Glutamatergic neuron (in vitro differentiated cells): Measurements from ENCODE around the gene NFIA. TPM values are rescaled to one million over a fixed set of nuclear protein-coding genes. Genes with fewer than 3 reads are reported as not detected.

Source experiments
- DNase-seq: peaks from one replicate; pipeline ENCODE4 v3.0.0; 2022
- H3K27ac Mint-ChIP-seq: one replicate; pipeline ENCODE4 v1.8.0; 2020; ENCODE audit warnings: mild to moderate bottlenecking, mixed read lengths, inconsistent platforms; ENCODE audit not compliant: unreplicated experiment
- H3K27me3 Mint-ChIP-seq: one replicate; pipeline ENCODE4 v1.8.0; 2020; ENCODE audit warnings: mild to moderate bottlenecking, moderate library complexity, mixed read lengths, inconsistent platforms; ENCODE audit not compliant: unreplicated experiment
- H3K36me3 Mint-ChIP-seq: one replicate; pipeline ENCODE4 v1.8.0; 2020; ENCODE audit warnings: mild to moderate bottlenecking, mixed read lengths, inconsistent platforms; ENCODE audit not compliant: unreplicated experiment
- H3K4me1 Mint-ChIP-seq: one replicate; pipeline ENCODE4 v1.8.0; 2020; ENCODE audit warnings: mild to moderate bottlenecking, low read depth, mixed read lengths, inconsistent platforms; ENCODE audit not compliant: unreplicated experiment
- H3K4me3 Mint-ChIP-seq: one replicate; pipeline ENCODE4 v1.8.0; 2020; ENCODE audit warnings: mild to moderate bottlenecking, mixed read lengths, inconsistent platforms; ENCODE audit not compliant: unreplicated experiment
- H3K9me3 Mint-ChIP-seq: one replicate; pipeline ENCODE4 v1.8.0; 2020; ENCODE audit warnings: mild to moderate bottlenecking, moderate library complexity, mixed read lengths, inconsistent platforms; ENCODE audit not compliant: unreplicated experiment
- CTCF ChIP-seq: fragments of 200-600 bp; sonication (generic); IDR thresholded peaks from one replicate; pipeline ENCODE4 v1.5.0; 2021; ENCODE audit not compliant: partially characterized antibody, unreplicated experiment
- total RNA-seq: library from RNA; stranded (reverse); fragmentation: NEBNext Ultra II Directional; extraction: Animal tissue kit (Norgen Biotek cat#: 25700); gene quantifications from one replicate; pipeline ENCODE4 v1.2.1, GENCODE V29; 2021; ENCODE audit not compliant: unreplicated experiment

The NFIA gene
- total RNA-seq, 1 donor from 2014 or later, result 16.4 TPM

DNA sequence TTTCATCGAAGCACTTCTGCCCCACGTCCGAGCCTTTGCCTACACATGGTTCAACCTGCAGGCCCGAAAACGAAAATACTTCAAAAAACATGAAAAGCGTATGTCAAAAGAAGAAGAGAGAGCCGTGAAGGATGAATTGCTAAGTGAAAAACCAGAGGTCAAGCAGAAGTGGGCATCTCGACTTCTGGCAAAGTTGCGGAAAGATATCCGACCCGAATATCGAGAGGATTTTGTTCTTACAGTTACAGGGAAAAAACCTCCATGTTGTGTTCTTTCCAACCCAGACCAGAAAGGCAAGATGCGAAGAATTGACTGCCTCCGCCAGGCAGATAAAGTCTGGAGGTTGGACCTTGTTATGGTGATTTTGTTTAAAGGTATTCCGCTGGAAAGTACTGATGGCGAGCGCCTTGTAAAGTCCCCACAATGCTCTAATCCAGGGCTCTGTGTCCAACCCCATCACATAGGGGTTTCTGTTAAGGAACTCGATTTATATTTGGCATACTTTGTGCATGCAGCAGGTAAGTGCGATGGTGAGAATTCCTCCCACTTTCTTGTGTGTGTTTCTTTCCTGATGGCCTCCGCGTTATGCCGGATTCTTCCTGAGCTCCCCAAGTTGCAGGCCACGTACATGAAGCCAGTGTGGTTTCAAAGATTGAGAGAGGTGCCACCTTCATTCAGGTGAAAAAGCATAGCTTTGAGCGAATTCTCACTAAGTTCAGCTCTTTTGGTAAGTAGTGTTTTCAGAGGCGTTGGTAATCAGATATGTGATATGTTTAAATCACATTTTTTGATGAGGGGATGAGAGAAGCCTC lies 6.0 kb downstream of the NFIA start:
- no peak for TF ChIP-seq CTCF
- no peak for DNase-seq
- H3K4me1 Mint-ChIP-seq, result peaks cover 18% of the 10 kb centered on the region
- no peak overlapping the region for H3K4me3 Mint-ChIP-seq
- H3K9me3 Mint-ChIP-seq, result peaks cover 9% of the 10 kb centered on the region
- H3K27ac Mint-ChIP-seq, result no peak overlapping the region
- H3K27me3 Mint-ChIP-seq, result peaks cover 4% of the 10 kb centered on the region
- no peaks in the 10 kb centered on the region for H3K36me3 Mint-ChIP-seq

DNA sequence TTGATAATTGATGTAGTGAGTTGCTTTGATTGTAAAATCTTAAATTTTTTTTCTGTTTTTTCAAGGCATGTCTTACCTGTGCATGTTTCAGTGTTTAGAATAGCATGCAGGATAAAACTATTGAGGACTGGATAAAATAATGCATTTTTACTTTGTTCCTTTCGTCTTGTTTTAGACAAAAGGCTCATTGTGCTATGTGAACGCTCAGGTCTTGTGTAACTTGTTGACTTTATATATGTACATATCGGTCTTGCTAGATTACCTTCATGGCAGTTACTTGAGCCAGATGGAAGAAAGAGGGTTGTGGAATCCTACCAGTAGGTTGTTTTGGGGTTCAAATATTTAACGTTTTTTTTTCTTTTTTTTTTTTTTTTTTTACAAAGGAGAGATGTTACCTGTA lies 7.0 kb downstream of the NFIA start:
- Mint-ChIP-seq H3K9me3 (peaks cover 3% of the 10 kb centered on the region), H3K27me3 (no peaks in the 10 kb centered on the region), H3K27ac (no peak overlapping the region), H3K36me3 (no peaks in the 10 kb centered on the region), H3K4me1 (peaks cover 25% of the 10 kb centered on the region), H3K4me3 (no peak overlapping the region)
- no peak for TF ChIP-seq CTCF
- DNase-seq, result no peak

DNA sequence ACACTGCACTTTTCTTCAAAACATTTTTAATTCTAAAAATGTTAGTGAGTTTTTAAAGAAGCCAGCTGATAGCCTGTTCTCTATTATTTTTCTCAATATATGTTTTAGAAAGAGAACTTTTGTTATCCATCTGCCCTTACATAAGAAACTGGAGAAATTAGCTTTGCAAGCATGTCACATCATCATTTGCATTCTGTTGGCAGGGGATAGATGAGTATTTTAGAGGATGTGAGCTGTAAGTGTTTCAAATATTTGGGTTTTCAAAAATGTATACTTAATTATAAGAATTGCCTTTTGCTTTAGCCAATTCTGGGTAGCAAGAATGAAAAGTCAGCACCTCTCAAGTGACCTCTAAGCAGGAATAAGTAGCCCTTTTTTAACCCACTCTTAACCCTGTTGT lies 7.4 kb downstream of the NFIA start:
- Mint-ChIP-seq H3K27me3 (no peaks in the 10 kb centered on the region), H3K27ac (no peak overlapping the region)

DNA sequence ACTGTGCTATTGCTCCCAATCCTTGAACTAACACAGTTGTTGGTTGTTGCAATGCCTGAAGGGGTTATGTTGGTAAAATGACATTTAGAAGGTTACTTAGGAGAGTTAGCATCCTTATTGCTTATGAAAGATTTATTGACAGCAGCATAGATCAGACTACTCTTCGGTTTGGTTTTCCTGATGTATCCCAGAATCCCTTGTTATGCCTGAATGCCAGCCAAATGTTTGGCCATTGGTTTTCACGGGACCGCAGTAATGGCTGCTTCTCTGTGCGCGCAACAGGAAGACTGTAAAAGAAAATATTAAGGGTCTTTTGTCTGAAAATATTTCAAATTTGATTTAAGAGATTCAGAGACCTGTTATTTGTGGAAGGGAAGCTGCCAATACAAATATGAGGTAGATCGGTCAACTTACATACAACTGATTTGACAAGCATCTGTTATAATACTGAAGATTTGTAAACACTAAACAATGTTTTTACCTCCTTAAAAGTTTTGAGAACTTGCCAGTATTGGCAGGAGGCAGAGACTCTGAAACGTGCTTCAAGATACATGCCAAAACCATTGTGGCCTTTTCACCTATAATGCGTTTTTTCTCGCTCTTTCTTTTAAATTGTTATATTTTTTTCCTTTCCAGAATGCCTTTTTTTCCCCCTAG lies 8.3 kb downstream of the NFIA start:
- Mint-ChIP-seq H3K9me3 (peaks cover 3% of the 10 kb centered on the region), H3K27me3 (no peaks in the 10 kb centered on the region), H3K4me1 (peaks cover 31% of the 10 kb centered on the region), H3K36me3 (no peaks in the 10 kb centered on the region), H3K27ac (no peak overlapping the region), H3K4me3 (no peak overlapping the region)
- no peak for TF ChIP-seq CTCF
- no peak for DNase-seq

More for the DNA sequence above, 7.4 kb downstream of the NFIA start:
- peaks cover 27% of the 10 kb centered on the region for H3K4me1 Mint-ChIP-seq
- TF ChIP-seq CTCF, result no peak
- H3K9me3 Mint-ChIP-seq, result peaks cover 3% of the 10 kb centered on the region
- no peaks in the 10 kb centered on the region for H3K36me3 Mint-ChIP-seq
- H3K4me3 Mint-ChIP-seq, result no peak overlapping the region
- DNase-seq, result no peak

DNA sequence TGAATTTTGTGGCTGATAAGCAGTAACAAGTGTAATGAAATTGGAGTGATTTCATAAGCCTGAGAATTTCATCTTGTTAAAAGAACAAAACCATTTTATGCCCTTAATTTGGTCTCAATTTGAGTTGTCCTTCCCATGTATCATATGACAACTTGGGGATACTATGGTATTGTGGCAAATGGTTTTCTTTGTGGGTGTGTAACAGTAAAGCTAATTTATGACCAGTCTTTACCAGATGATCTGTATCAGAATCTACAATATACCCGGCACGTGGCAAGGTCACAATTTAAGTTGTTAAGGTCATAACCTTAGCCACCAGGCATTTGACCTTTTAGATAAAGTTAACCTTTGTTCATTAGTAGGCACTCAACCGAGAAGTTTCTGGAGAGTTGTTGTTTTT lies 9.1 kb downstream of the NFIA start:
- no peaks in the 10 kb centered on the region for H3K36me3 Mint-ChIP-seq

More for the DNA sequence above, 9.1 kb downstream of the NFIA start:
- Mint-ChIP-seq H3K27ac (no peak overlapping the region), H3K27me3 (no peaks in the 10 kb centered on the region), H3K4me3 (no peak overlapping the region), H3K9me3 (peaks cover 3% of the 10 kb centered on the region), H3K4me1 (peaks cover 31% of the 10 kb centered on the region)
- TF ChIP-seq CTCF, result no peak
- DNase-seq, result no peak
